Heart left ventricle (tissue), 16 donors: ENCODE measurements around the gene TLX2. TPM values are rescaled to one million over a fixed set of nuclear protein-coding genes. Genes with fewer than 3 reads are reported as not detected.

Experiments used
- ATAC-seq, 4 donors: fragments of 200-7000 bp; cut with Tn5 transposase; one replicate each; pipeline ENCODE4 v1.9.1; 2020 to 2022; ENCODE audit warnings: moderate library complexity in 4 of 4, mild to moderate bottlenecking in 3 of 4, moderate number of reproducible peaks in 1 of 4
- DNase-seq, 5 donors: peaks; one replicate each; pipeline ENCODE4 v3.0.0-alpha.2; 2020
- H3K27ac ChIP-seq, 12 donors: fragments of 200-600 bp; sonication (generic) in 4 of 12; one replicate each; pipeline versions ENCODE4 v1.5.0 to v1.8.0; 2016 to 2022; ENCODE audit warnings: mild to moderate bottlenecking in 2 of 12
- H3K27me3 ChIP-seq, 9 donors: fragments of 200-600 bp; sonication (generic) in 2 of 9; one replicate each; pipeline versions ENCODE4 v1.5.1 to v1.8.0; 2016 to 2022; ENCODE audit warnings: mild to moderate bottlenecking in 3 of 9
- H3K36me3 ChIP-seq, 9 donors: fragments of 200-600 bp; sonication (generic) in 2 of 9; one replicate each; pipeline versions ENCODE4 v1.5.0 to v1.8.0; 2018 to 2022; ENCODE audit warnings: mild to moderate bottlenecking in 2 of 9
- H3K4me1 ChIP-seq, 12 donors: fragments of 200-600 bp; sonication (generic) in 4 of 12; one replicate each; pipeline versions ENCODE4 v1.5.0 to v1.8.0; 2016 to 2022; ENCODE audit warnings: mild to moderate bottlenecking in 3 of 12
- H3K4me3 ChIP-seq, 12 donors: fragments of 200-600 bp; sonication (generic) in 4 of 12; one replicate each; pipeline versions ENCODE4 v1.5.0 to v1.8.0; 2017 to 2022; ENCODE audit warnings: mild to moderate bottlenecking in 9 of 12, moderate library complexity in 4 of 12
- H3K9me3 ChIP-seq, 12 donors: fragments of 200-600 bp; sonication (generic) in 4 of 12; one replicate each; pipeline versions ENCODE4 v1.5.0 to v1.8.0; 2016 to 2022; ENCODE audit warnings: mild to moderate bottlenecking in 1 of 12
- POLR2A ChIP-seq, 2 donors: fragments of 450-650 bp; IDR thresholded peaks; one replicate each; pipeline ENCODE4 v1.6.1; 2017; ENCODE audit warnings: antibody characterized with exemption in 2 of 2, mild to moderate bottlenecking in 2 of 2, moderate library complexity in 2 of 2
- WGBS, 4 donors: extraction: QIAGEN DNeasy Blood & Tissue Kit in 2 of 4; methylation state at CpG; one replicate each; pipeline versions ENCODE4 v1.1.5 to v1.1.7; 2013 to 2018; 5-methylcytosine and 5-hydroxymethylcytosine counted together
- intact Hi-C, 10 donors: fragments of 100-400 bp; cut with DNase I; formaldehyde crosslinking; loops; one replicate each; pipeline versions ENCODE4 v1.11.1 to v1.14.2; 2022
- polyA plus RNA-seq, 2 donors: library from polyadenylated mRNA; stranded (reverse); fragments of 200-250 nt; gene quantifications; one replicate each; pipeline ENCODE4 v1.2.3, GENCODE V29; 2013
- total RNA-seq, 9 donors: library from RNA; depleted of rRNA in 2 of 9; stranded (reverse); fragments of >200 nt in 2 of 9; fragmentation: NEBNext Ultra II Directional in 3 of 9; extraction: Animal tissue kit (Norgen Biotek cat#: 25700) in 3 of 9; gene quantifications; one replicate each; pipeline versions ENCODE4 v1.1.0 to v1.2.4, GENCODE V29; 2016 to 2023
- TF ChIP-seq, protein P1 (sequence below), 12 donors: fragments of 200-600 bp; sonication (generic) in 4 of 12; IDR thresholded peaks; one replicate each; pipeline versions ENCODE4 v1.5.0 to v1.8.0; 2018 to 2022; ENCODE audit warnings: antibody characterized with exemption in 12 of 12, mild to moderate bottlenecking in 5 of 12
- donor health status: ischemic (EF 13 %, LVEDD 7.1; RV severe dilation, severe dysfunction).
- donor health status: healthy with polysubstance abuse.
- donor health status: DM: no; HTN: yes; CAD: no.
- donor health status: DM: no; HTN: no; CAD: no.
- donor health status: ischemic (EF 25% LVEDD 6.9; RV normal size, moderate dysfunction).
- donor health status: ischemic (EF 25% LVEDD 5.7; RV mildly dilated, moderate dysfunction).
- donor health status: healthy.
- donor health status: DM: yes; HTN: yes; CAD: no.
- donor health status: ischemic (EF 35%, LVEDD 5.7; RV mildly dilated, moderate dysfunction).
- donor health status: nonischemic (EF 11% LVEDD 7.7; RV severe dilation, severe dysfunction).
- donor health status: DM: yes; HTN: yes; CAD: no.
- donor health status: PGD.
- donor health status: ischemic (EF 29% LVEDD 5.4; RV normal size, mild dysfunction).
- donor health status: nonischemic (EF 23%, LVEDD 6.1; RV moderate dilation, normal function).

Gene TLX2
- total and polyA plus RNA-seq, 11 donors: not detected

DNA sequence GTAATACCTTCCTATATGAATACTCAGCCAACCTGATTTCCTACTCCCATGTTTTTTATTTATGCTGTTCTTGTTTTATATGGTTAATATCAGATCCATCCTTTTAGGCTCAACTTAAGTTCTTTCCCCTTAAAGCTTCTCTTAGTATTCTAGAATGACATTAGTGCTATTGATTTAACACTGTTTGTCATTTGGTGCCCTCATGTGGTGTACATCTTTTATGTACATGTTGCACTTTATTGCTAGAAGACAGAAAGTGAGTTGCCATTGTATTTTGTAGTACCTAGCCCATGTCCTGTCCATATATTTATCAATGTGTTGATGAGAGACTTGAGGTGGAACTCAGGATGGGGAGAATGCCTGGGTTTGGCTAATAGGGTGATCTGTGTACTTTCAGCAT is 18.0 kb downstream of the TLX2 start:
- Histone ChIP-seq H3K4me1 (peaks cover 5 to 36% (median 26%) of the 10 kb centered on the region in 12 donors), H3K27me3 (no peaks in the 10 kb centered on the region), H3K9me3 (no peaks in the 10 kb centered on the region), H3K36me3 (peaks cover 0 to 46% (median 36%) of the 10 kb centered on the region in 9 donors), H3K4me3 (no peak overlapping the region), H3K27ac (no peak overlapping the region)
- intact Hi-C loops: loop anchor here in 5 of 10 donors (5.0 to 10.0 kb wide), 3 partner anchors 50 to 55 kb away; partner anchors contain the start of genes CCDC142 (in 1 of the 5) and TTC31 (in 1 of the 5)
- DNase-seq: no peak
- no peak for ATAC-seq
- TF ChIP-seq POLR2A (IDR thresholded peaks at IDR 0.05): no peak
- TF ChIP-seq, protein P1, sequence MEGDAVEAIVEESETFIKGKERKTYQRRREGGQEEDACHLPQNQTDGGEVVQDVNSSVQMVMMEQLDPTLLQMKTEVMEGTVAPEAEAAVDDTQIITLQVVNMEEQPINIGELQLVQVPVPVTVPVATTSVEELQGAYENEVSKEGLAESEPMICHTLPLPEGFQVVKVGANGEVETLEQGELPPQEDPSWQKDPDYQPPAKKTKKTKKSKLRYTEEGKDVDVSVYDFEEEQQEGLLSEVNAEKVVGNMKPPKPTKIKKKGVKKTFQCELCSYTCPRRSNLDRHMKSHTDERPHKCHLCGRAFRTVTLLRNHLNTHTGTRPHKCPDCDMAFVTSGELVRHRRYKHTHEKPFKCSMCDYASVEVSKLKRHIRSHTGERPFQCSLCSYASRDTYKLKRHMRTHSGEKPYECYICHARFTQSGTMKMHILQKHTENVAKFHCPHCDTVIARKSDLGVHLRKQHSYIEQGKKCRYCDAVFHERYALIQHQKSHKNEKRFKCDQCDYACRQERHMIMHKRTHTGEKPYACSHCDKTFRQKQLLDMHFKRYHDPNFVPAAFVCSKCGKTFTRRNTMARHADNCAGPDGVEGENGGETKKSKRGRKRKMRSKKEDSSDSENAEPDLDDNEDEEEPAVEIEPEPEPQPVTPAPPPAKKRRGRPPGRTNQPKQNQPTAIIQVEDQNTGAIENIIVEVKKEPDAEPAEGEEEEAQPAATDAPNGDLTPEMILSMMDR (IDR thresholded peaks at IDR 0.05): peak in 8 of 12 donors; percentile 12 to 40 (median 18)

DNA sequence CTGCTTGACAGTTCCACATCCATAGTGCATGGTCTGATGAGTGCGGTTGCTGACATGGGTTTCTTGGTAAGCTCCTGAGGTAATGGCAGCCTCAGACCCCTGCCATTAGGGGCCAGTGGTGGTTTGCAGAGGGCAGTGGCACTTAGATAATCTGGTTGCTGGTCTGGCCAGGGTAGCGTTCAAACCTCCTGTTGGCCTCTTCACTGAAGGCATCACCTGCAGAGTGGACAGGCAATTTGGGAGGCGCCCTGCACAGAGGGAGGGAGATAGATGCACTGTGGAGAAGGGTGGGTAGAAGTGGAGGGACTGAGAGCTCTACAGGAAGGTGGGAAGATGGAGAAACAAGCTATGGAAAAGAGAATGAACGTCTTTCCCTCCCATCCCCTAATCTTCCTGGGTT is 19.2 kb downstream of the TLX2 start:
- ATAC-seq (no peak), DNase-seq (no peak)
- peaks cover 5 to 29% (median 19%) of the 10 kb centered on the region in 12 donors for H3K4me1 ChIP-seq
- no peaks in the 10 kb centered on the region for H3K9me3 ChIP-seq
- no peaks in the 10 kb centered on the region for H3K27me3 ChIP-seq
- H3K36me3 ChIP-seq: peaks cover 0 to 33% (median 24%) of the 10 kb centered on the region in 9 donors
- intact Hi-C loops: loop anchor here in 5 of 10 donors (5.0 to 10.0 kb wide), 3 partner anchors 51 to 54 kb away; partner anchors contain the start of genes CCDC142 (in 1 of the 5) and TTC31 (in 1 of the 5)
- WGBS, 4 donors: 72 to 87% (median 84%) methylated on average over 4 of the region's 4 CpGs
- H3K4me3 ChIP-seq: no peak overlapping the region
- no peak for TF ChIP-seq POLR2A (IDR thresholded peaks at IDR 0.05)
- TF ChIP-seq, protein P1 (IDR thresholded peaks at IDR 0.05): no peak
- H3K27ac ChIP-seq: no peak overlapping the region

DNA sequence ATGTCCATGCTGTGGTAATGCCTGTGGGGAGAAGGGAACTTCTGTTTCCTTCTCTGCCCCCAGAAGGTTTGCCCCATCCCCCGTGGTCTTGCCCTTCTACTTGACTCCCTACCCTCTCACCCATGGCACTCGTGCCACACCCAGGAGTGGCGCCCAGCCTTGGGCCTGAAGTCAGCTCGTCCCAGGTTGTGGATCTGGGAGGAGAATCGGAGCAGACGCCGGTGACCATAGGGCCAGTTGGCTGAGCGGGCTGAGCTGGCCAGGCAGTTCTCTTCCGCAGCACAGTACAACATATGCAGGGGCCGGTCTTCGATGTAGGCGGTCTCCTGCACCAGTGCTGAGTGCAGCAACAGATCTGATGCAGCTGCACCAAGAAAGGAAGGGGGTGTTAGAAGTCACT is 20.2 kb downstream of the TLX2 start:
- ATAC-seq (no peak), DNase-seq (peak in 2 of 5 donors; percentile 6 to 19)
- H3K4me1 ChIP-seq: peaks cover 5 to 22% (median 14%) of the 10 kb centered on the region in 12 donors
- intact Hi-C loops: loop anchor here in 5 of 10 donors (5.0 to 10.0 kb wide), 3 partner anchors 50 to 53 kb away; partner anchors contain the start of genes CCDC142 (in 1 of the 5) and TTC31 (in 1 of the 5)
- no peak overlapping the region for H3K27ac ChIP-seq
- no peaks in the 10 kb centered on the region for H3K9me3 ChIP-seq
- no peaks in the 10 kb centered on the region for H3K27me3 ChIP-seq
- H3K36me3 ChIP-seq: peaks cover 0 to 33% (median 24%) of the 10 kb centered on the region in 9 donors
- TF ChIP-seq POLR2A (IDR thresholded peaks at IDR 0.05): no peak
- no peak overlapping the region for H3K4me3 ChIP-seq
- 75 to 85% (median 80%) methylated on average over 9 to 12 of the region's 12 CpGs for WGBS, 4 donors

DNA sequence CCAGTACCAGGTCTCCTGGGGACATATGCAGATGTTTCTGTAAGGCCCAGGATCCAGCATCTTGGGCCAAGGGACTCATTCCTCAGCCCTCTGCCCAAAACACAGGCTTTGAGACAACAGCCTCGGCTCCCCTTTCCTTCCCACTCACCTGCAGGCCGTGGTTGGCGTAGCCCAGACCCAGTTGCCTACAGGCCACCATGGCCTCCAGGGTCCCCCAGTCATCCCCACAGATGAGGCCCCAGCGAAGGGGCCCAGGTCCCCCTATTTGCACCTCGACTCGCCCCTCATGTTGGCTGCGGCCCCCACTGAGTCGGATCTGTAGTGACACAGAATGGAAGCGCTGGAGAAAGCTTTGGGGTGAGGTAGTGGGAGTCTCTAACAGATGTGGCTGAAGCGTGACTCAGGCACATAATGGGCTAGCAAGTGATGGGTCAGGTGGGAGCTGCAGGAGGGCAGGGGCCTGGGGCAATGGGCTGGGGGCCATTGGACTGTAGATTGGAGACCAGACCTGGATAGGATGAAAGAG is 21.3 kb downstream of the TLX2 start:
- 91 to 93% (median 92%) methylated on average over 9 to 10 of the region's 10 CpGs for WGBS, 4 donors
- H3K36me3 ChIP-seq: peaks cover 0 to 33% (median 24%) of the 10 kb centered on the region in 9 donors

More for the DNA sequence above, 21.3 kb downstream of the TLX2 start:
- Histone ChIP-seq H3K9me3 (no peaks in the 10 kb centered on the region), H3K4me1 (peaks cover 5 to 23% (median 16%) of the 10 kb centered on the region in 12 donors), H3K27ac (no peak overlapping the region), H3K27me3 (no peaks in the 10 kb centered on the region), H3K4me3 (no peak overlapping the region)
- no peak for TF ChIP-seq POLR2A (IDR thresholded peaks at IDR 0.05)
- TF ChIP-seq, protein P1 (IDR thresholded peaks at IDR 0.05): no peak
- intact Hi-C loops: loop anchor here in 4 of 10 donors (10.0 kb wide), 1 partner anchor 49 kb away; no protein-coding TSS in a partner anchor
- DNase-seq (peak in 2 of 5 donors; percentile 13 to 23), ATAC-seq (no peak)
